HG03025 (cell line): Measurements from ENCODE around the gene AOX1.
"Not testable (repeated sequence)": the region's sequence is repeated elsewhere in the genome, so short reads cannot be mapped to it uniquely, and the experiment has no call there.

ENCODE experiments used
- ATAC-seq: cut with Tn5 transposase; IDR thresholded peaks from one replicate; pipeline ENCODE4 v1.9.1; 2021; ENCODE audit warnings: mild to moderate bottlenecking, moderate library complexity; ENCODE audit not compliant: unreplicated experiment, low FRiP score

Gene AOX1

GRCh38 chr2:200695601-200696000 lies 109.8 kb downstream of the AOX1 start:
- no peak for ATAC-seq

GRCh38 chr2:200698217-200698616 lies 112.4 kb downstream of the AOX1 start:
- no peak for ATAC-seq

GRCh38 chr2:200699310-200699709 lies 113.5 kb downstream of the AOX1 start:
- ATAC-seq = no peak

GRCh38 chr2:200700856-200701255 lies 115.0 kb downstream of the AOX1 start:
- ATAC-seq = no peak

- ATAC-seq = no peak
Observed at GRCh38 chr2:200702044-200702443, 116.2 kb downstream of the AOX1 start.

- no peak for ATAC-seq
Observed at GRCh38 chr2:200702646-200703118, 116.9 kb downstream of the AOX1 start.

- no peak for ATAC-seq
Observed at GRCh38 chr2:200703127-200703925, 117.5 kb downstream of the AOX1 start.

GRCh38 chr2:200703926-200704637 lies 118.3 kb downstream of the AOX1 start:
- ATAC-seq = no peak

GRCh38 chr2:200705305-200706041 lies 119.7 kb downstream of the AOX1 start:
- ATAC-seq = no peak

GRCh38 chr2:200708943-200709342 lies 123.1 kb downstream of the AOX1 start:
- no peak for ATAC-seq

GRCh38 chr2:200713003-200713703 lies 127.3 kb downstream of the AOX1 start:
- ATAC-seq = peak; percentile 98

GRCh38 chr2:200713704-200714064 lies 127.9 kb downstream of the AOX1 start:
- ATAC-seq = no peak

GRCh38 chr2:200715014-200715413 lies 129.2 kb downstream of the AOX1 start:
- ATAC-seq = not testable (repeated sequence)

GRCh38 chr2:200716386-200716785 lies 130.6 kb downstream of the AOX1 start:
- no peak for ATAC-seq
